ENCODE results near the gene METTL24. TPM values are rescaled to one million over a fixed set of nuclear protein-coding genes. Genes with fewer than 3 reads are reported as not detected.

METTL24 gene
- total RNA-seq, 1 experiment from 2014 or later = 0.61 TPM

DNA sequence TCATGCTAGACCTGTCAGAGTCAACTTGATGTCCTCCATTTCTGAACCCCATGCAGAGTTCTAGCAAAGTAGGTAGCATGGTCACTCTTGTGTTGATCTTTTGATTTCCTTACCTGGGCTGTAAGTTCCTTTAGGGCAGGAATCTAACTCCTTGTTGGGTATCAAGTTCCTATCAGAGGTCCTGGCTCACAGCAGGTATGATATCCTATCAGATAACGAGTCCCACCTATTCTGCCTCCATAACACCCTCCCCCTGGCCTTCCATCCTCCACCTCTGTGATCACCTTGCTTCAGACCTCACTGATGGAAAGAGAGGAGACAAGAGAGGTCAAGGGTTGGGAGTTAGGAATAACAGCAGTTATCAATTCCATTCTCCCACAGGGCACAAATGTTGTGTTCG is 101.8 kb downstream of the METTL24 start:
- no CpG with 5 or more reads among the region's 2 CpGs for WGBS (ENCODE audit: extremely low coverage, insufficient read length, low lambda C conversion rate)
- H3K27ac Mint-ChIP-seq = no peak overlapping the region
- H3T11ph ChIP-seq (ENCODE audit: low read length) = no peak overlapping the region
- no peak overlapping the region for H3K4ac ChIP-seq (ENCODE audit: low read depth, low read length)
- no peaks in the 10 kb centered on the region for H4K20me1 ChIP-seq (ENCODE audit: control insufficient read depth, insufficient read depth, insufficient read length)
- no peak overlapping the region for H2AK5ac ChIP-seq (ENCODE audit: insufficient read length, low read length)
- no peaks in the 10 kb centered on the region for H3K27me3 Mint-ChIP-seq (ENCODE audit: low read depth)
- no peak for TF ChIP-seq CTCF (conservative IDR thresholded peaks at IDR 0.05)
- no peak overlapping the region for H3K27ac ChIP-seq (ENCODE audit: insufficient read length, low read depth, low read length)
- no peak overlapping the region for H3K9ac ChIP-seq (ENCODE audit: extremely low read depth, insufficient read length, low read length)
- no peak overlapping the region for H3K4me2 ChIP-seq (ENCODE audit: insufficient read depth, insufficient read length, low read length)
- H3K79me1 ChIP-seq (ENCODE audit: insufficient read depth, low read depth, low read length, poor library complexity, severe bottlenecking) = no peaks in the 10 kb centered on the region
- no peaks in the 10 kb centered on the region for H3K27me3 ChIP-seq (ENCODE audit: insufficient read depth, low read length)
- no peak overlapping the region for H4K5ac ChIP-seq (ENCODE audit: insufficient read length, low read depth, low read length)
- H3K14ac ChIP-seq (ENCODE audit: insufficient read depth, low read length) = no peak overlapping the region
- H3K56ac ChIP-seq (ENCODE audit: insufficient read length, low read depth, low read length) = no peak overlapping the region
- H2BK5ac ChIP-seq (ENCODE audit: insufficient read length, low read length) = no peak overlapping the region
- H3K36me3 Mint-ChIP-seq (ENCODE audit: insufficient read depth in 1 of 3, low read depth in 3 of 3) = peaks cover 8 to 21% (median 10%) of the 10 kb centered on the region in 3 experiments; a peak in 5 of 7 replicates
- no peaks in the 10 kb centered on the region for H3K79me2 ChIP-seq (ENCODE audit: insufficient read depth, low read length)
- H3K4me1 Mint-ChIP-seq = no peaks in the 10 kb centered on the region
- H3K4me3 Mint-ChIP-seq = no peak overlapping the region
- H3K4me1 ChIP-seq (ENCODE audit: insufficient read depth, low read length) = no peaks in the 10 kb centered on the region
- H4K8ac ChIP-seq (replicated peaks; ENCODE audit: insufficient read length, low read depth, low read length) = no peak overlapping the region
- no peaks in the 10 kb centered on the region for H3K9me3 ChIP-seq (ENCODE audit: control insufficient read depth, low read depth, low read length)
- H3K9me3 Mint-ChIP-seq = peaks cover 20 to 23% of the 10 kb centered on the region in 2 experiments
- no peak overlapping the region for H2BK120ac ChIP-seq (ENCODE audit: low read depth, low read length, poor library complexity, severe bottlenecking)
- DNase-seq = no peak
- H3K18ac ChIP-seq (ENCODE audit: insufficient read length, low read depth, low read length) = no peak overlapping the region
- no peak overlapping the region for H2BK20ac ChIP-seq (ENCODE audit: low read depth, low read length, poor library complexity, severe bottlenecking)
- H4K91ac ChIP-seq (ENCODE audit: insufficient read length, low read depth, low read length) = no peak overlapping the region
- no peaks in the 10 kb centered on the region for H3K23me2 ChIP-seq (ENCODE audit: insufficient read length, low read depth, low read length, poor library complexity, severe bottlenecking)
- no peak overlapping the region for H2AFZ ChIP-seq (ENCODE audit: low read length)
- H3K23ac ChIP-seq (ENCODE audit: insufficient read length, low read depth, low read length) = no peak overlapping the region
- H2BK12ac ChIP-seq (ENCODE audit: insufficient read length, low read depth, low read length) = no peak overlapping the region
- no peak overlapping the region for H2BK15ac ChIP-seq (ENCODE audit: low read depth, low read length)

All from H9 (cell line).